OCI-LY3 (cell line): Measurements from ENCODE around the gene SCLY.

Source experiments
- CTCF ChIP-seq: fragments of 200-600, 300-600 bp; sonication (generic); IDR thresholded peaks from 2 replicates; pipeline ENCODE4 v1.5.1; 2014; ENCODE audit warnings: antibody characterized with exemption, low read length, low read depth
- EZH2phosphoT487 ChIP-seq: fragments of 200-600 bp; shearing (Covaris generic); IDR thresholded peaks from 2 replicates; pipeline ENCODE4 v1.6.1; 2018; ENCODE audit warnings: antibody characterized with exemption, mixed run types, low read depth

- TF ChIP-seq CTCF (peak; percentile 45), EZH2phosphoT487 (no peak)
These were observed 45.1 kb upstream of the SCLY start for GRCh38 chr2:238015705-238016104.
